IMR-90 (cell line): ENCODE data around the gene DENND1A. TPM values are rescaled to one million over a fixed set of nuclear protein-coding genes. Genes with fewer than 3 reads are reported as not detected.

Experiments
- ATAC-seq: fragments of 200-7000 bp; cut with Tn5 transposase; 2 replicates; pipeline ENCODE4 v1.9.1; 2020; ENCODE audit warnings: low read depth, mild to moderate bottlenecking, moderate library complexity
- BruUV-seq: library from RNA; stranded (reverse); fragments of 400-500 nt; replicated peaks from 2 replicates; lab custom pipeline; 2021; lab: Mats Ljungman, UMichigan
- CTCF ChIA-PET: fragments of 300-600 bp; formaldehyde crosslinking; extraction: SDS; loops from one replicate; lab custom pipeline; 2021; ENCODE audit warnings: antibody characterized with exemption; lab: Yijun Ruan, JAX
- POLR2A ChIA-PET: fragments of 300-600 bp; sonication (Branson Sonifier 250); formaldehyde crosslinking; loops from one replicate; lab custom pipeline; 2022; ENCODE audit warnings: antibody characterized with exemption; ENCODE audit not compliant: unreplicated experiment; lab: Charles Lee
- DNase-seq: peaks from one replicate; pipeline ENCODE4 v3.0.0; 2013
- H2AFZ ChIP-seq: replicated peaks from 2 replicates; pipeline ENCODE3; 2013; ENCODE audit warnings: low read length, mild to moderate bottlenecking; ENCODE audit not compliant: poor library complexity
- H2AK5ac ChIP-seq: 2 replicates; pipeline ENCODE4 v1.6.1; 2013; ENCODE audit warnings: low read depth, low read length, inconsistent platforms
- H2AK9ac ChIP-seq: replicated peaks from 2 replicates; pipeline ENCODE3; 2013; ENCODE audit warnings: mild to moderate bottlenecking, low read depth, low read length, moderate library complexity; ENCODE audit not compliant: poor library complexity
- H2BK120ac ChIP-seq: 2 replicates; pipeline ENCODE4 v1.6.1; 2013; ENCODE audit warnings: low read depth, low read length, inconsistent platforms
- H2BK15ac ChIP-seq: 3 replicates; pipeline ENCODE4 v1.6.1; 2013; ENCODE audit warnings: low read depth, low read length, inconsistent platforms
- H2BK20ac ChIP-seq: 2 replicates; pipeline ENCODE4 v1.6.1; 2013; ENCODE audit warnings: low read depth, mild to moderate bottlenecking, inconsistent platforms, low read length, moderate library complexity
- H2BK5ac ChIP-seq: 2 replicates; pipeline ENCODE4 v1.6.1; 2013; ENCODE audit warnings: mild to moderate bottlenecking, low read depth, low read length, inconsistent platforms; ENCODE audit not compliant: poor library complexity, severe bottlenecking
- H3K14ac ChIP-seq: replicated peaks from 2 replicates; pipeline ENCODE4 v1.6.1; 2013; ENCODE audit warnings: low read depth, low read length, inconsistent platforms
- H3K18ac ChIP-seq: 2 replicates; pipeline ENCODE4 v1.6.1; 2013; ENCODE audit warnings: low read depth, low read length, control low read depth
- H3K23ac ChIP-seq: 2 replicates; pipeline ENCODE4 v1.6.1; 2013; ENCODE audit warnings: low read depth, low read length, inconsistent platforms
- H3K27ac ChIP-seq: 2 replicates; pipeline ENCODE4 v1.5.1; 2013; ENCODE audit warnings: mild to moderate bottlenecking, control low read depth, low read length; ENCODE audit not compliant: insufficient read depth
- H3K27me3 ChIP-seq: 2 replicates; pipeline ENCODE4 v1.6.1; 2013; ENCODE audit warnings: low read length; ENCODE audit not compliant: control insufficient read depth, insufficient read depth
- H3K36me3 ChIP-seq: 2 replicates; pipeline ENCODE4 v1.6.1; 2013; ENCODE audit warnings: low read length, mixed read lengths; ENCODE audit not compliant: control insufficient read depth, insufficient read depth
- H3K4ac ChIP-seq: 2 replicates; pipeline ENCODE4 v1.6.1; 2013; ENCODE audit warnings: low read depth, low read length, inconsistent platforms
- H3K4me1 ChIP-seq: 2 replicates; pipeline ENCODE4 v1.6.1; 2013; ENCODE audit warnings: low read length, mixed read lengths; ENCODE audit not compliant: control insufficient read depth, insufficient read depth
- H3K4me2 ChIP-seq: 2 replicates; pipeline ENCODE4 v1.6.1; 2013; ENCODE audit warnings: low read depth, mild to moderate bottlenecking, control low read depth, low read length, moderate library complexity
- H3K4me3 ChIP-seq: 2 replicates; pipeline ENCODE4 v1.5.1; 2013; ENCODE audit warnings: low read depth, mild to moderate bottlenecking, control low read depth, low read length, moderate library complexity; ENCODE audit not compliant: insufficient read depth
- H3K56ac ChIP-seq: 2 replicates; pipeline ENCODE4 v1.6.1; 2013; ENCODE audit warnings: low read length, inconsistent platforms; ENCODE audit not compliant: insufficient read depth; ENCODE audit errors: extremely low read depth
- H3K79me1 ChIP-seq, 2 experiments: 2 replicates each; pipeline ENCODE4 v1.6.1; 2013; ENCODE audit warnings: low read length in 2 of 2, inconsistent platforms in 1 of 2, low read depth in 1 of 2
- H3K9ac ChIP-seq: 2 replicates; pipeline ENCODE4 v1.6.1; 2013; ENCODE audit warnings: low read depth, low read length, control low read depth
- H3K9me1 ChIP-seq: 2 replicates; pipeline ENCODE4 v1.6.1; 2013; ENCODE audit warnings: low read length, inconsistent platforms; ENCODE audit not compliant: insufficient read depth
- H3K9me3 ChIP-seq: 2 replicates; pipeline ENCODE4 v1.6.1; 2013; ENCODE audit warnings: low read length; ENCODE audit not compliant: control insufficient read depth, insufficient read depth
- H4K20me1 ChIP-seq: 2 replicates; pipeline ENCODE4 v1.6.1; 2013; ENCODE audit warnings: low read length, inconsistent platforms; ENCODE audit not compliant: insufficient read depth
- H4K5ac ChIP-seq: 2 replicates; pipeline ENCODE4 v1.6.1; 2013; ENCODE audit warnings: mild to moderate bottlenecking, low read depth, low read length, control low read depth
- H4K8ac ChIP-seq, 2 experiments: 2 replicates each; pipeline ENCODE4 v1.6.1; 2013; ENCODE audit warnings: low read depth in 2 of 2, low read length in 2 of 2, control low read depth in 1 of 2, inconsistent platforms in 1 of 2
- H4K91ac ChIP-seq: 2 replicates; pipeline ENCODE4 v1.6.1; 2013; ENCODE audit warnings: low read depth, low read length, inconsistent platforms; ENCODE audit not compliant: insufficient read depth
- BHLHE40 ChIP-seq: fragments of 150-350 bp; IDR thresholded peaks from 2 replicates; pipeline ENCODE4 v1.6.1; 2016; ENCODE audit warnings: mild to moderate bottlenecking, low read depth, low read length
- CEBPB ChIP-seq: IDR thresholded peaks from 2 replicates; pipeline ENCODE4 v1.6.1; 2012; ENCODE audit warnings: low read depth, low read length, improper control_type of control experiment
- CHD1 ChIP-seq: IDR thresholded peaks from 2 replicates; pipeline ENCODE4 v1.6.1; 2012; ENCODE audit warnings: low read depth, low read length, improper control_type of control experiment
- FOS ChIP-seq: fragments of 150-350 bp; IDR thresholded peaks from 2 replicates; pipeline ENCODE4 v1.6.1; 2016; ENCODE audit warnings: low read depth, low read length
- MAZ ChIP-seq: IDR thresholded peaks from 2 replicates; pipeline ENCODE4 v1.6.1; 2012; ENCODE audit warnings: low read depth, mild to moderate bottlenecking, low read length, improper control_type of control experiment, moderate library complexity, borderline replicate concordance
- MXI1 ChIP-seq: IDR thresholded peaks from 2 replicates; pipeline ENCODE4 v1.6.1; 2012; ENCODE audit warnings: low read depth, mild to moderate bottlenecking, low read length, moderate library complexity, borderline replicate concordance
- NFE2L2 ChIP-seq: fragments of 150-350 bp; IDR thresholded peaks from 2 replicates; pipeline ENCODE4 v1.6.1; 2016; ENCODE audit warnings: low read depth, mild to moderate bottlenecking, low read length
- RAD21 ChIP-seq: IDR thresholded peaks from 2 replicates; pipeline ENCODE4 v1.6.1; 2012; ENCODE audit warnings: low read length, improper control_type of control experiment
- RCOR1 ChIP-seq: IDR thresholded peaks from 2 replicates; pipeline ENCODE4 v1.6.1; 2012; ENCODE audit warnings: mild to moderate bottlenecking, low read length, improper control_type of control experiment; ENCODE audit not compliant: insufficient replicate concordance
- SMC3 ChIP-seq: fragments of 150-350 bp; IDR thresholded peaks from 2 replicates; pipeline ENCODE4 v1.6.1; 2016; ENCODE audit warnings: low read depth, mild to moderate bottlenecking, antibody characterized with exemption, low read length, moderate library complexity
- WGBS, 2 experiments: methylation state at CpG; one replicate each; pipeline versions ENCODE4 v1.1.5 to v1.1.7; 2013; ENCODE audit warnings: missing lambda C conversion rate in 2 of 2; ENCODE audit not compliant: insufficient read length in 1 of 2; ENCODE audit errors: extremely low coverage in 2 of 2; 5-methylcytosine and 5-hydroxymethylcytosine counted together
- dilution Hi-C: fragments of 300-500 bp; cut with HindIII; formaldehyde crosslinking; loops from one replicate; pipeline ENCODE4 v1.14.3; 2018; ENCODE audit warnings: low sequenced_read_pairs; ENCODE audit not compliant: unreplicated experiment
- in situ Hi-C: fragments of 300-500 bp; cut with MboI; formaldehyde crosslinking; loops from 3 replicates; pipeline ENCODE4 v1.14.3; 2019; ENCODE audit warnings: low sequenced_read_pairs, inconsistent platforms, mixed read lengths
- intact Hi-C: fragments of 100-400 bp; cut with micrococcal nuclease; formaldehyde crosslinking; loops from 2 replicates; pipeline ENCODE4 v1.10.0; 2022
- polyA plus RNA-seq, 3 experiments: library from polyadenylated mRNA; depleted of rRNA; stranded (reverse); fragments of >200 nt; gene quantifications; 2 replicates each; pipeline ENCODE4 v1.2.3, GENCODE V29; 2012; ENCODE audit warnings: low replicate concordance in 1 of 3
- total RNA-seq: library from RNA; depleted of rRNA; stranded (reverse); fragments of >200 nt; gene quantifications from 2 replicates; pipeline ENCODE4 v1.2.3, GENCODE V29; 2012
- TF ChIP-seq, protein P1 (sequence below): conservative IDR thresholded peaks from 2 replicates; pipeline ENCODE4 v1.5.1; 2012; ENCODE audit warnings: mild to moderate bottlenecking, low read depth, low read length, improper control_type of control experiment
- TF ChIP-seq, protein P2 (sequence below): fragments of 150-350 bp; IDR thresholded peaks from 2 replicates; pipeline ENCODE4 v1.6.1; 2016; ENCODE audit warnings: low read depth, mild to moderate bottlenecking, low read length, moderate library complexity, borderline replicate concordance

DENND1A gene
- total and polyA plus RNA-seq, 2 of the 4 experiments (the other 2 are of a cell fraction) = 21.4 to 27.6 TPM

DNA sequence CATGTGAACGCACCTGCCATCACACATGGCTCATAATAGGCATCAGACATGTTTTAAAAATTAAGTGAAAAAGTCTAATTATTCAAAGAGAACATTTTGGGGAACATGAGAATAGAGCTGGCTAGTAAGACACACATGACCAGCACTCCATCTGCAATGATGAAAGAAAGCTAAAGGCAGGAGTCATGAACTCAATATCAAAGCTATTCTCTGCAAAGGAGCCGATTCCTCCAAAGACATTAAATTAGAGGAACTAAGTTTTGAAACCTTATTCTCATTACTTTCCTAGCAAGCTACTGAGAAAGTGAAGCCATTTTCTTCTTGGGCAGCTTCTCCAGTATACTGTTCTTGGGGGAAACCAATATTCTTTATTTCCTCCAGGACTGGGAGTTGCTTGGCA, 401.9 kb downstream of the DENND1A start:
- no peak overlapping the region for H3K56ac ChIP-seq
- DNase-seq (no peak), ATAC-seq (no peak)
- no peak overlapping the region for H3K18ac ChIP-seq
- intact Hi-C loops = no loop called here
- H3K4me2 ChIP-seq = no peak overlapping the region
- H4K8ac ChIP-seq = no peak overlapping the region
- TF ChIP-seq MAZ (no peak), RAD21 (no peak), SMC3 (no peak), RCOR1 (no peak), BHLHE40 (no peak), CHD1 (no peak), NFE2L2 (no peak), FOS (no peak), CEBPB (no peak), MXI1 (no peak)
- TF ChIP-seq, protein P1, sequence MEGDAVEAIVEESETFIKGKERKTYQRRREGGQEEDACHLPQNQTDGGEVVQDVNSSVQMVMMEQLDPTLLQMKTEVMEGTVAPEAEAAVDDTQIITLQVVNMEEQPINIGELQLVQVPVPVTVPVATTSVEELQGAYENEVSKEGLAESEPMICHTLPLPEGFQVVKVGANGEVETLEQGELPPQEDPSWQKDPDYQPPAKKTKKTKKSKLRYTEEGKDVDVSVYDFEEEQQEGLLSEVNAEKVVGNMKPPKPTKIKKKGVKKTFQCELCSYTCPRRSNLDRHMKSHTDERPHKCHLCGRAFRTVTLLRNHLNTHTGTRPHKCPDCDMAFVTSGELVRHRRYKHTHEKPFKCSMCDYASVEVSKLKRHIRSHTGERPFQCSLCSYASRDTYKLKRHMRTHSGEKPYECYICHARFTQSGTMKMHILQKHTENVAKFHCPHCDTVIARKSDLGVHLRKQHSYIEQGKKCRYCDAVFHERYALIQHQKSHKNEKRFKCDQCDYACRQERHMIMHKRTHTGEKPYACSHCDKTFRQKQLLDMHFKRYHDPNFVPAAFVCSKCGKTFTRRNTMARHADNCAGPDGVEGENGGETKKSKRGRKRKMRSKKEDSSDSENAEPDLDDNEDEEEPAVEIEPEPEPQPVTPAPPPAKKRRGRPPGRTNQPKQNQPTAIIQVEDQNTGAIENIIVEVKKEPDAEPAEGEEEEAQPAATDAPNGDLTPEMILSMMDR = no peak
- TF ChIP-seq, protein P2, sequence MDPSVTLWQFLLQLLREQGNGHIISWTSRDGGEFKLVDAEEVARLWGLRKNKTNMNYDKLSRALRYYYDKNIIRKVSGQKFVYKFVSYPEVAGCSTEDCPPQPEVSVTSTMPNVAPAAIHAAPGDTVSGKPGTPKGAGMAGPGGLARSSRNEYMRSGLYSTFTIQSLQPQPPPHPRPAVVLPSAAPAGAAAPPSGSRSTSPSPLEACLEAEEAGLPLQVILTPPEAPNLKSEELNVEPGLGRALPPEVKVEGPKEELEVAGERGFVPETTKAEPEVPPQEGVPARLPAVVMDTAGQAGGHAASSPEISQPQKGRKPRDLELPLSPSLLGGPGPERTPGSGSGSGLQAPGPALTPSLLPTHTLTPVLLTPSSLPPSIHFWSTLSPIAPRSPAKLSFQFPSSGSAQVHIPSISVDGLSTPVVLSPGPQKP = no peak
- no peaks in the 10 kb centered on the region for H3K27me3 ChIP-seq
- no peak overlapping the region for H3K4ac ChIP-seq
- H3K27ac ChIP-seq = no peak overlapping the region
- no peak overlapping the region for H2BK20ac ChIP-seq
- H3K23ac ChIP-seq = no peak overlapping the region
- no TSS peak for BruUV-seq
- 0 out of 2 replicates have a peak, but pooled peaks cover 2% of the 10 kb centered on the region for H3K4me1 ChIP-seq
- H4K20me1 ChIP-seq = no peaks in the 10 kb centered on the region
- H3K9me3 ChIP-seq = no peaks in the 10 kb centered on the region
- H4K5ac ChIP-seq = no peak overlapping the region
- no peak overlapping the region for H2AFZ ChIP-seq
- no peaks in the 10 kb centered on the region for H3K9me1 ChIP-seq
- ChIA-PET CTCF (interaction anchor here (0.7 kb wide), 1 partner anchor 9 kb away, joined by 3 read pairs; no protein-coding TSS in a partner anchor), POLR2A (no interaction called here)
- no peak overlapping the region for H2BK5ac ChIP-seq
- H3K14ac ChIP-seq = no peak overlapping the region
- WGBS, 2 experiments = no CpG with 5 or more reads among the region's 2 CpGs
- no peak overlapping the region for H2BK120ac ChIP-seq
- H2AK9ac ChIP-seq = no peak overlapping the region
- H3K4me3 ChIP-seq = no peak overlapping the region
- H3K9ac ChIP-seq = no peak overlapping the region
- H2BK15ac ChIP-seq = no peak overlapping the region
- in situ Hi-C loops = loop anchor here (25.0 kb wide), 1 partner anchor 784 kb away; no protein-coding TSS in a partner anchor
- dilution Hi-C loops = no loop called here
- H4K91ac ChIP-seq = no peak overlapping the region
- H3K36me3 ChIP-seq = no peaks in the 10 kb centered on the region
- H3K79me1 ChIP-seq = no peaks in the 10 kb centered on the region; a peak in 1 of 4 replicates
- H2AK5ac ChIP-seq = no peak overlapping the region
